Measurements from ENCODE around the gene STK35. TPM values are rescaled to one million over a fixed set of nuclear protein-coding genes. Genes with fewer than 3 reads are reported as not detected.

Gene STK35
- total and polyA plus RNA-seq, 9 of the 15 experiments (the other 6 are each of a cell fraction or from before 2014, with no cell fraction given), result 1.0 to 11.0 (median 6.3) TPM

DNA sequence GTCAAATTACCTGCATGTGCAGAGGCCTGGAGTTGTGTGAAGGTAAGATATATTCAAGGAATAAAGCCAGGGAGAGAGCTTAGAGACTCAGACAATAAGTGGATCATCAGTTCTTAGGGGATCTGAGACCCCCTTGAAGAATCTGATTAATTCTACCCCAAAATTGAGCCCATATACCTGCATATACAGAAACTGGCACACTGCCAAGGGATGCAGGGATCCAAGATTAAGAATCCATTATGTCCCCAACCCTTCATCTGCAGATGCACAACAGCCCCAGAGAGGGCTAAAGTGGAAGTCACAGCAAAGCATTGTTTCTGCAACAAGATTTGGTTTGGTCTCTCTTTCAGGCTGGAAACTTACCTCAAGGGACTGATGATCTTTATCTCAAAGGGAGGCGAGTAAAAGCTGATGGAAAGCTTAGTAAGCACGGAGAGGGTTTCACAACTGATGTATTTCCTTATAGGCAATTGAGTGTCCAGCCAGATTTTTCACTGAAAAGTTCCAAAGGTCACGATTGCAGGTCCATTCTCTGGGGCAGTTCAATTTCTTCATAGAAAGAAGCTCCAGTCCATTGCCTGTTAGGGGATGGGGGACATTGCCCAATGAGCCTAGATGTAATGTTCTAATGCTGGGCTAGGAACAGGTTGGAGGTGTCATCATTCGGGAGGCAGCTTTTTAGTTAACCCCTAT, 20.9 kb upstream of the STK35 start:
- Histone ChIP-seq H3K4me1 (replicated peaks in 1 of 2; ENCODE audit: control insufficient read depth in 2 of 2, insufficient read depth in 2 of 2, low read length in 2 of 2) (no peaks in the 10 kb centered on the region), H3K9me1 (ENCODE audit: control insufficient read depth, insufficient read depth, low read length) (no peaks in the 10 kb centered on the region), H3K27me3 (ENCODE audit: control insufficient read depth in 2 of 2, insufficient read depth in 2 of 2, low read length in 2 of 2) (peaks cover under 1 to 2% of the 10 kb centered on the region in 2 experiments; a peak in 1 of 5 replicates), H3K4me3 (no peak overlapping the region), H4K20me1 (replicated peaks; ENCODE audit: control insufficient read depth, insufficient read depth, low read length) (no peaks in the 10 kb centered on the region), H3K36me3 (ENCODE audit: control insufficient read depth, insufficient read depth, low read length) (no peaks in the 10 kb centered on the region), H2AFZ (ENCODE audit: low read depth, low read length) (no peak overlapping the region), H3K79me2 (ENCODE audit: control insufficient read depth, insufficient read depth, low read length) (no peaks in the 10 kb centered on the region), H3K9ac (ENCODE audit: insufficient read depth in 1 of 2, low read depth in 2 of 2, low read length in 2 of 2) (no peak overlapping the region), H3K27ac (ENCODE audit: extremely low read depth, low read depth, low read length) (no peak overlapping the region), H3K9me3 (replicated peaks; ENCODE audit: control insufficient read depth, insufficient read depth, low read depth, low read length) (no peaks in the 10 kb centered on the region), H3K4me2 (ENCODE audit: insufficient read depth, low read length) (no peak overlapping the region)
- in situ Hi-C loops (cut with MboI) (no loop called here), intact Hi-C loops (cut with micrococcal nuclease) (no loop called here)
- WGBS (ENCODE audit: insufficient coverage, low coverage, missing lambda C conversion rate), result 0% methylated on average over 4 of the region's 4 CpGs
- ATAC-seq (no peak), DNase-seq (ENCODE audit: extremely low read depth in 1 of 4, low spot score in 3 of 4) (no peak), FAIRE-seq (no peak)
- no TSS peak for BruUV-seq (replicated peaks)
- TF ChIP-seq NFIX (CRISPR knock-in tag; IDR thresholded peaks at IDR 0.05; ENCODE audit: low read depth), result peak; percentile 45; the same call in 1 of the 2 replicates
- TF ChIP-seq, protein P1, sequence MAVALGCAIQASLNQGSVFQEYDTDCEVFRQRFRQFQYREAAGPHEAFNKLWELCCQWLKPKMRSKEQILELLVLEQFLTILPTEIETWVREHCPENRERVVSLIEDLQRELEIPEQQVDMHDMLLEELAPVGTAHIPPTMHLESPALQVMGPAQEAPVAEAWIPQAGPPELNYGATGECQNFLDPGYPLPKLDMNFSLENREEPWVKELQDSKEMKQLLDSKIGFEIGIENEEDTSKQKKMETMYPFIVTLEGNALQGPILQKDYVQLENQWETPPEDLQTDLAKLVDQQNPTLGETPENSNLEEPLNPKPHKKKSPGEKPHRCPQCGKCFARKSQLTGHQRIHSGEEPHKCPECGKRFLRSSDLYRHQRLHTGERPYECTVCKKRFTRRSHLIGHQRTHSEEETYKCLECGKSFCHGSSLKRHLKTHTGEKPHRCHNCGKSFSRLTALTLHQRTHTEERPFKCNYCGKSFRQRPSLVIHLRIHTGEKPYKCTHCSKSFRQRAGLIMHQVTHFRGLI (CRISPR knock-in tag; IDR thresholded peaks at IDR 0.05), result no peak
- TF ChIP-seq STAT5A (IDR thresholded peaks at IDR 0.05; ENCODE audit: borderline replicate concordance, low read length), result no peak
- peak; percentile 87 for TF ChIP-seq NFIC (IDR thresholded peaks at IDR 0.05)
- TF ChIP-seq WHSC1 (IDR thresholded peaks at IDR 0.05; ENCODE audit: low read length), result no peak
- no peak for TF ChIP-seq TEAD2 (tag; IDR thresholded peaks at IDR 0.05)
- no peak for TF ChIP-seq DIDO1 (tag; IDR thresholded peaks at IDR 0.05; ENCODE audit: low read depth)
- ChIA-PET POLR2A (interaction anchor here (0.5 kb wide), 1 partner anchor 23 kb away, joined by 3 read pairs; no protein-coding TSS in a partner anchor), CTCF (ENCODE audit: low intra/inter-chr PET ratio) (no interaction called here)
